Activated CD8-positive, alpha-beta memory T cell treated with anti-CD3 and anti-CD28 coated beads for 24 hours (primary cell): ENCODE data around the gene HYAL3.
"Not testable (repeated sequence)": the region's sequence is repeated elsewhere in the genome, so short reads cannot be mapped to it uniquely, and the experiment has no call there.

Source experiments
- DNase-seq: peaks from one replicate; pipeline ENCODE4 v3.0.0-alpha.2; 2020

HYAL3 gene

GRCh38 chr3:50288387-50289007 is 10.7 kb downstream of the HYAL3 start:
- DNase-seq: no peak

GRCh38 chr3:50287262-50287661 is 11.9 kb downstream of the HYAL3 start:
- no peak for DNase-seq

- no peak for DNase-seq
Observed at GRCh38 chr3:50286322-50287227, 12.6 kb downstream of the HYAL3 start.

- not testable (repeated sequence) for DNase-seq
Observed at GRCh38 chr3:50284121-50284520, 15.1 kb downstream of the HYAL3 start.

GRCh38 chr3:50279255-50280016 is 19.8 kb downstream of the HYAL3 start:
- no peak for DNase-seq

- DNase-seq: no peak
Observed at GRCh38 chr3:50278880-50279224, 20.4 kb downstream of the HYAL3 start, which contains the start of gene LSMEM2. Gene LSMEM2, plus strand, starts transcription at chr3:50279087. Its CDS starts 27 bp downstream, at chr3:50279114.

- DNase-seq: no peak
Observed at GRCh38 chr3:50278123-50278879, 20.9 kb downstream of the HYAL3 start.

- no peak for DNase-seq
Observed at GRCh38 chr3:50276762-50277101, 22.5 kb downstream of the HYAL3 start.

- no peak for DNase-seq
Observed at GRCh38 chr3:50275996-50276761, 23.0 kb downstream of the HYAL3 start.

GRCh38 chr3:50275141-50275995 is 23.8 kb downstream of the HYAL3 start:
- DNase-seq: no peak

GRCh38 chr3:50274371-50275104 is 24.7 kb downstream of the HYAL3 start:
- peak; percentile 84 for DNase-seq

- DNase-seq: no peak
Observed at GRCh38 chr3:50273689-50274065, 25.5 kb downstream of the HYAL3 start.

GRCh38 chr3:50272911-50273688 is 26.1 kb downstream of the HYAL3 start:
- peak; percentile 99 for DNase-seq

GRCh38 chr3:50272538-50272910 is 26.7 kb downstream of the HYAL3 start:
- not testable (repeated sequence) for DNase-seq

- DNase-seq: no peak
Observed at GRCh38 chr3:50271314-50271936, 27.8 kb downstream of the HYAL3 start.

GRCh38 chr3:50270422-50271224 is 28.6 kb downstream of the HYAL3 start:
- DNase-seq: no peak

GRCh38 chr3:50269977-50270413 is 29.2 kb downstream of the HYAL3 start:
- DNase-seq: no peak

- no peak for DNase-seq
Observed at GRCh38 chr3:50269460-50269859, 29.7 kb downstream of the HYAL3 start.
